Adipose tissue (tissue), 3 donors: ENCODE data around the gene CIRBP. TPM values are rescaled to one million over a fixed set of nuclear protein-coding genes. Genes with fewer than 3 reads are reported as not detected.

Source experiments
- H3K27ac ChIP-seq: one replicate; pipeline ENCODE4 v1.5.1; 2013; ENCODE audit warnings: low read depth, low read length
- WGBS, 3 donors: extraction: QIAGEN DNeasy Blood & Tissue Kit; methylation state at CpG; one replicate each; pipeline ENCODE4 v1.1.7; 2013; 5-methylcytosine and 5-hydroxymethylcytosine counted together
- polyA plus RNA-seq, 3 donors: library from polyadenylated mRNA; stranded (reverse); fragments of 200-250 nt; gene quantifications; one replicate each; pipeline ENCODE4 v1.2.3, GENCODE V29; 2013
- donor health status: healthy with polysubstance abuse.
- donor health status: Bipolar disorder and iron deficiency.
- donor health status: healthy.

CIRBP gene
- 100 to 1,000 TPM; 346 to 568 (median 388) TPM for polyA plus RNA-seq

- 0% methylated on average over 35 to 50 of the region's 50 CpGs for WGBS, 3 donors
- peak within 1 kb of the TSS; percentile 88 for H3K27ac ChIP-seq
These were observed at the start of gene CIRBP for GRCh38 chr19:1269065-1269477. TSS of gene CIRBP (plus strand) at chr19:1269332. CDS start at chr19:1270934, 1,602 bp downstream.

- no peak overlapping the region for H3K27ac ChIP-seq
- WGBS, 3 donors = 91 to 95% (median 95%) methylated on average over 18 to 19 of the region's 19 CpGs
These were observed 49.2 kb upstream of the CIRBP start for GRCh38 chr19:1219786-1220476.

GRCh38 chr19:1220477-1220930, 48.6 kb upstream of the CIRBP start:
- no peak overlapping the region for H3K27ac ChIP-seq
- WGBS, 3 donors = 82 to 91% (median 88%) methylated on average over 33 of the region's 33 CpGs

GRCh38 chr19:1220976-1221903, 47.9 kb upstream of the CIRBP start:
- no peak overlapping the region for H3K27ac ChIP-seq
- 61 to 75% (median 70%) methylated on average over 37 to 38 of the region's 38 CpGs for WGBS, 3 donors

GRCh38 chr19:1221904-1222255, 47.3 kb upstream of the CIRBP start:
- WGBS, 3 donors = 87 to 91% (median 89%) methylated on average over 22 of the region's 22 CpGs
- no peak overlapping the region for H3K27ac ChIP-seq

- WGBS, 3 donors = 88 to 89% (median 88%) methylated on average over 13 to 14 of the region's 14 CpGs
- no peak overlapping the region for H3K27ac ChIP-seq
These were observed 46.7 kb upstream of the CIRBP start for GRCh38 chr19:1222394-1222793.

- WGBS, 3 donors = 75 to 77% (median 76%) methylated on average over 44 to 48 of the region's 48 CpGs
- H3K27ac ChIP-seq = no peak overlapping the region
These were observed 45.9 kb upstream of the CIRBP start for GRCh38 chr19:1223018-1223855.

- no peak overlapping the region for H3K27ac ChIP-seq
- 90 to 93% (median 91%) methylated on average over 16 of the region's 16 CpGs for WGBS, 3 donors
These were observed 44.9 kb upstream of the CIRBP start for GRCh38 chr19:1224047-1224825.

GRCh38 chr19:1224847-1225246, 44.3 kb upstream of the CIRBP start:
- 88 to 92% (median 89%) methylated on average over 16 of the region's 16 CpGs for WGBS, 3 donors
- no peak overlapping the region for H3K27ac ChIP-seq

- H3K27ac ChIP-seq = no peak overlapping the region
- WGBS, 3 donors = 84 to 92% (median 84%) methylated on average over 28 to 29 of the region's 29 CpGs
These were observed 43.5 kb upstream of the CIRBP start for GRCh38 chr19:1225440-1226226.

GRCh38 chr19:1226227-1226518, 43.0 kb upstream of the CIRBP start:
- 92 to 98% (median 93%) methylated on average over 9 to 11 of the region's 11 CpGs for WGBS, 3 donors
- H3K27ac ChIP-seq = no peak overlapping the region

GRCh38 chr19:1226522-1227303, 42.4 kb upstream of the CIRBP start:
- WGBS, 3 donors = 95 to 96% (median 95%) methylated on average over 46 to 50 of the region's 50 CpGs
- H3K27ac ChIP-seq = no peak overlapping the region

GRCh38 chr19:1227304-1228054, 41.7 kb upstream of the CIRBP start:
- 88 to 92% (median 90%) methylated on average over 54 to 56 of the region's 56 CpGs for WGBS, 3 donors
- H3K27ac ChIP-seq = no peak overlapping the region

- no peak overlapping the region for H3K27ac ChIP-seq
- WGBS, 3 donors = 96 to 97% (median 97%) methylated on average over 77 to 100 of the region's 100 CpGs
These were observed 40.8 kb upstream of the CIRBP start for GRCh38 chr19:1228161-1228957.
